22Rv1 (cell line): Measurements from ENCODE around the gene TMED10.

Experiments
- ZFX ChIP-seq: fragments of 450-650 bp; IDR thresholded peaks from 2 replicates; pipeline ENCODE4 v1.6.1; 2017; ENCODE audit warnings: antibody characterized with exemption, borderline replicate concordance
- TF ChIP-seq, protein P1 (sequence below): fragments of 450-650 bp; IDR thresholded peaks from 2 replicates; pipeline ENCODE4 v1.5.1; 2017; ENCODE audit warnings: mild to moderate bottlenecking

DNA sequence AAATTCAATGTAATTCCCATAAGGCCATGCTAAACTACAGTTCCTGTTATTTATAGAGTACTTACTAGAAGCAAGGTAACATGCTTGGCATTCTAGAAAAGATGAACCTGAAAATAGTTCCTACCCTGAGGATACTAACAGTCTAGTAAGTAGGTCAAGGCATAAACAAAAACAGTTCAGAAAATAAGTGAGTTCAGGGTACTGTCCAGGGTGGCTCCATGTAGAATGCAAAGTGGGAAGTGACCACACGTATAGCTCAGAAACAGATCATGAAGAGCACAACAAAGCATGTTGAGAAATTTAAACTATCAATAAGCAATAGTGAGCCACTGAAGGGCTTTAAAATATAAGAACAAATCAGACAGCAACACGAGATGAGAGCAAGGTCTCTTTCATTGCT, 2.3 kb downstream of the TMED10 start:
- TF ChIP-seq, protein P1, sequence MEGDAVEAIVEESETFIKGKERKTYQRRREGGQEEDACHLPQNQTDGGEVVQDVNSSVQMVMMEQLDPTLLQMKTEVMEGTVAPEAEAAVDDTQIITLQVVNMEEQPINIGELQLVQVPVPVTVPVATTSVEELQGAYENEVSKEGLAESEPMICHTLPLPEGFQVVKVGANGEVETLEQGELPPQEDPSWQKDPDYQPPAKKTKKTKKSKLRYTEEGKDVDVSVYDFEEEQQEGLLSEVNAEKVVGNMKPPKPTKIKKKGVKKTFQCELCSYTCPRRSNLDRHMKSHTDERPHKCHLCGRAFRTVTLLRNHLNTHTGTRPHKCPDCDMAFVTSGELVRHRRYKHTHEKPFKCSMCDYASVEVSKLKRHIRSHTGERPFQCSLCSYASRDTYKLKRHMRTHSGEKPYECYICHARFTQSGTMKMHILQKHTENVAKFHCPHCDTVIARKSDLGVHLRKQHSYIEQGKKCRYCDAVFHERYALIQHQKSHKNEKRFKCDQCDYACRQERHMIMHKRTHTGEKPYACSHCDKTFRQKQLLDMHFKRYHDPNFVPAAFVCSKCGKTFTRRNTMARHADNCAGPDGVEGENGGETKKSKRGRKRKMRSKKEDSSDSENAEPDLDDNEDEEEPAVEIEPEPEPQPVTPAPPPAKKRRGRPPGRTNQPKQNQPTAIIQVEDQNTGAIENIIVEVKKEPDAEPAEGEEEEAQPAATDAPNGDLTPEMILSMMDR: no peak
- TF ChIP-seq ZFX: no peak
